Measurements from ENCODE around the gene SOBP. TPM values are rescaled to one million over a fixed set of nuclear protein-coding genes. Genes with fewer than 3 reads are reported as not detected.

Gene SOBP
- total RNA-seq, 4 donors from 2014 or later = 0.26 to 1.5 (median 0.55) TPM

- Histone ChIP-seq H3K27me3 (peaks cover 3% of the 10 kb centered on the region), H3K36me3 (no peaks in the 10 kb centered on the region), H3K27ac (no peak overlapping the region), H3K9me3 (no peaks in the 10 kb centered on the region), H3K4me1 (no peaks in the 10 kb centered on the region), H3K4me3 (no peak overlapping the region)
- WGBS = 96% methylated on average over 2 of the region's 2 CpGs
- no peak for DNase-seq (ENCODE audit: low spot score in 2 of 2)
- no peak for TF ChIP-seq EP300 (IDR thresholded peaks at IDR 0.05)
- TF ChIP-seq, protein P1, sequence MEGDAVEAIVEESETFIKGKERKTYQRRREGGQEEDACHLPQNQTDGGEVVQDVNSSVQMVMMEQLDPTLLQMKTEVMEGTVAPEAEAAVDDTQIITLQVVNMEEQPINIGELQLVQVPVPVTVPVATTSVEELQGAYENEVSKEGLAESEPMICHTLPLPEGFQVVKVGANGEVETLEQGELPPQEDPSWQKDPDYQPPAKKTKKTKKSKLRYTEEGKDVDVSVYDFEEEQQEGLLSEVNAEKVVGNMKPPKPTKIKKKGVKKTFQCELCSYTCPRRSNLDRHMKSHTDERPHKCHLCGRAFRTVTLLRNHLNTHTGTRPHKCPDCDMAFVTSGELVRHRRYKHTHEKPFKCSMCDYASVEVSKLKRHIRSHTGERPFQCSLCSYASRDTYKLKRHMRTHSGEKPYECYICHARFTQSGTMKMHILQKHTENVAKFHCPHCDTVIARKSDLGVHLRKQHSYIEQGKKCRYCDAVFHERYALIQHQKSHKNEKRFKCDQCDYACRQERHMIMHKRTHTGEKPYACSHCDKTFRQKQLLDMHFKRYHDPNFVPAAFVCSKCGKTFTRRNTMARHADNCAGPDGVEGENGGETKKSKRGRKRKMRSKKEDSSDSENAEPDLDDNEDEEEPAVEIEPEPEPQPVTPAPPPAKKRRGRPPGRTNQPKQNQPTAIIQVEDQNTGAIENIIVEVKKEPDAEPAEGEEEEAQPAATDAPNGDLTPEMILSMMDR (IDR thresholded peaks at IDR 0.05) = no peak
- TF ChIP-seq POLR2AphosphoS5 (IDR thresholded peaks at IDR 0.05) = no peak
- no peak for TF ChIP-seq POLR2A (IDR thresholded peaks at IDR 0.05)
Observed at GRCh38 chr6:107683183-107683582, 193.3 kb downstream of the SOBP start.

- Histone ChIP-seq H3K4me3 (no peak overlapping the region), H3K27me3 (no peaks in the 10 kb centered on the region), H3K9me3 (no peaks in the 10 kb centered on the region), H3K36me3 (no peaks in the 10 kb centered on the region), H3K27ac (no peak overlapping the region), H3K4me1 (no peaks in the 10 kb centered on the region)
- DNase-seq (ENCODE audit: low spot score in 2 of 2) = no peak
- no peak for TF ChIP-seq EP300 (IDR thresholded peaks at IDR 0.05)
- no peak for TF ChIP-seq POLR2AphosphoS5 (IDR thresholded peaks at IDR 0.05)
- no peak for TF ChIP-seq POLR2A (IDR thresholded peaks at IDR 0.05)
- TF ChIP-seq, protein P1 (IDR thresholded peaks at IDR 0.05) = no peak
- WGBS = 96% methylated on average over 2 of the region's 2 CpGs
Observed at GRCh38 chr6:107684996-107685395, 195.1 kb downstream of the SOBP start.

GRCh38 chr6:107689190-107689589 lies 199.3 kb downstream of the SOBP start:
- no peak for TF ChIP-seq POLR2AphosphoS5 (IDR thresholded peaks at IDR 0.05)
- no peak for TF ChIP-seq POLR2A (IDR thresholded peaks at IDR 0.05)
- TF ChIP-seq, protein P1 (IDR thresholded peaks at IDR 0.05) = no peak
- TF ChIP-seq EP300 (IDR thresholded peaks at IDR 0.05) = no peak
- DNase-seq (ENCODE audit: low spot score in 2 of 2) = no peak
- 92% methylated on average over 3 of the region's 3 CpGs for WGBS
- H3K36me3 ChIP-seq = no peaks in the 10 kb centered on the region
- H3K4me3 ChIP-seq = no peak overlapping the region
- H3K4me1 ChIP-seq = no peaks in the 10 kb centered on the region
- H3K27ac ChIP-seq = no peak overlapping the region
- H3K9me3 ChIP-seq = no peaks in the 10 kb centered on the region
- peaks cover 2% of the 10 kb centered on the region for H3K27me3 ChIP-seq

GRCh38 chr6:107689951-107690642 lies 200.2 kb downstream of the SOBP start:
- 82% methylated on average over 13 of the region's 13 CpGs for WGBS
- H3K27ac ChIP-seq = no peak overlapping the region
- no peaks in the 10 kb centered on the region for H3K36me3 ChIP-seq
- no peak for DNase-seq (ENCODE audit: low spot score in 2 of 2)
- no peak for TF ChIP-seq POLR2AphosphoS5 (IDR thresholded peaks at IDR 0.05)
- TF ChIP-seq, protein P1 (IDR thresholded peaks at IDR 0.05) = no peak
- no peak for TF ChIP-seq POLR2A (IDR thresholded peaks at IDR 0.05)
- no peak for TF ChIP-seq EP300 (IDR thresholded peaks at IDR 0.05)
- H3K4me1 ChIP-seq = no peaks in the 10 kb centered on the region
- H3K27me3 ChIP-seq = peaks cover 2% of the 10 kb centered on the region
- H3K4me3 ChIP-seq = no peak overlapping the region
- H3K9me3 ChIP-seq = no peaks in the 10 kb centered on the region

DNA sequence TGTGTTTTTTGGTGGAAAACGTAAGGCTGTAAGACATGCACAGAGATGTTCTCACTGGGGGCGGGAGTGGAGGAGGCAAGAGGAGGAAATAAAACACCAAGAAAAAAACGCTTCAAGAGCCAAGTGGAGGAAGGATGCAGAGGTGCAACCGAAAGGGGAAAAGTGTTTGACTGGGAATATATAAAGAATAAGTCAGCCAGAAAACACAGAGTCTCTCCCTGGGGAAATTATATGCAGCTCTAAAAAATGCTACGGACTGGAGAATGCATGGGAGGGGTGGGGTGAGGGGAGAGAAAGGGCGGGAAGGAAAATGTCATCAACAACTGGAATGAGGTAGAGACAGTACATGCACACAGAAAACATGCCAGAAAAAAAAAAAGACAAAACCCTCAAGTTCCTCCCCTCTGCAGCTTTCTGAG lies 200.7 kb downstream of the SOBP start:
- no peak for DNase-seq (ENCODE audit: low spot score in 2 of 2)
- Histone ChIP-seq H3K9me3 (no peaks in the 10 kb centered on the region), H3K27me3 (peaks cover 2% of the 10 kb centered on the region), H3K36me3 (no peaks in the 10 kb centered on the region), H3K4me3 (no peak overlapping the region), H3K4me1 (no peaks in the 10 kb centered on the region), H3K27ac (no peak overlapping the region)
- 42% methylated on average over 6 of the region's 6 CpGs for WGBS
- no peak for TF ChIP-seq EP300 (IDR thresholded peaks at IDR 0.05)
- no peak for TF ChIP-seq POLR2AphosphoS5 (IDR thresholded peaks at IDR 0.05)
- TF ChIP-seq, protein P1 (IDR thresholded peaks at IDR 0.05) = no peak
- TF ChIP-seq POLR2A (IDR thresholded peaks at IDR 0.05) = no peak
